K562 treated with DMSO at 1 percent for 48 hours (cell line): ENCODE results near the gene APCDD1L. TPM values are rescaled to one million over a fixed set of nuclear protein-coding genes. Genes with fewer than 3 reads are reported as not detected.

Experiments used
- total RNA-seq: library from RNA; unstranded; fragments of 300-600 nt; gene quantifications from 2 replicates; pipeline ENCODE4 v1.2.3, GENCODE V29; 2022; ENCODE audit warnings: low replicate concordance; ENCODE audit errors: extremely low read depth

The APCDD1L gene
- not detected in 2 replicates for total RNA-seq

DNA sequence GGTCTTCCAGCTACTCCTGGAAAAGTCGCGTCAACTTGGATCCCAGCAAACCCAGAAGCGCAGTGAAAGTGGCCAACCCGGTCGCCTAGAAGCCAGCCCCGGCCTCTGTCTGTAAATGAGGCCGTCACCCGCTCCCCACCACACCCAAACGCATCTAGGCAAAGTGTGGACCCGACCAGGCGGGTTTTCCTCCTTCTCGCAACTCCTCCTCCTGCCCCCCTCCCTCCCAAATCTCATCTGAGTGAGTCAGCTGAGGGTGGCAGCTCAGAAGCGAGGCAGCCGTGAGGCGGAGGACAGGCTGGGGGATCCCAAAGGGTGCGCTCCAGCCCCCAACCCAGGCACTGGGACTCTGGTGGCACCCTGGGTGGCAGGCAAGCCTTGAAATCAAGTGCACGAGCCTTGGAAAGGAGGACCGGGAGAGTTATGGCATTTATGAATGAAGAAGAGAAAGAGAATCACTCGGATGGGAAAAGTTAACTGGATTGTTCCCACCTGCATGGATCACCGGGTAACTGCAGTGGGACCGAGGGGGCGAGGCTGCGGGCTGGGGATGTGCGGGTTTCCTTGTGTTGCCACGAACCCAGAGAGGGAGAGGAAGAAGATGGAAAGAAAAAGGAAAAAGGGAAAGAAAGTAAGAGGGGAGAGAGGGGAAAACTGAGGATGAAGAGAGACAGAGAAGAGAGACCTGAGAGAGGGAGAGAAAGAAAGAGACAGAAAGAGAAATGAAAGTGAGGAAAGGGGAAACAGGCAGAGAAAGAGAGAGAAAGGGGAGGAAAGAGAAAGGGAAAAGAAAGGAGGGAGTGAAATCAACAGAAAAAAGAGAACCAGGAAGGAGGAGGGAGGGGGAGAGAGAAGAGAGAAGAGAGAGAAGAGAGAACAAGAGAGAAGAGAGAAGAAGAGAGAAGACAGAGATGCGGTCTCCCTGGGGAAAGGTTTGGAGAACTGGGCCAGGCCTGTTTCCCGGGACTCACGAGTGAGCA, at the start of gene APCDD1L:
TSS of gene APCDD1L (minus strand) at position 167 of the 980 bp plus-strand sequence. CDS start 692 bp downstream, outside the sequence.

Other genes with a start within 250 kb of the APCDD1L start
- gene RAB22A, start 205.7 kb downstream of the APCDD1L start, total RNA-seq = not detected in 2 replicates
- not detected in 2 replicates for gene VAPB, start 126.2 kb downstream of the APCDD1L start, total RNA-seq
- not detected in 2 replicates for gene STX16, start 135.9 kb upstream of the APCDD1L start, total RNA-seq
- gene NPEPL1, start 177.4 kb upstream of the APCDD1L start, total RNA-seq = not detected in 2 replicates